GM19455 (cell line): Measurements from ENCODE around the gene SAA4.
A peak's percentile ranks its signal among the peaks of the same experiment; 100 is the strongest.
"Not testable (repeated sequence)": the region's sequence is repeated elsewhere in the genome, so short reads cannot be mapped to it uniquely, and the experiment has no call there.

Experiments used
- ATAC-seq: cut with Tn5 transposase; IDR thresholded peaks from one replicate; pipeline ENCODE4 v1.9.1; 2021; ENCODE audit not compliant: unreplicated experiment

Gene SAA4

DNA sequence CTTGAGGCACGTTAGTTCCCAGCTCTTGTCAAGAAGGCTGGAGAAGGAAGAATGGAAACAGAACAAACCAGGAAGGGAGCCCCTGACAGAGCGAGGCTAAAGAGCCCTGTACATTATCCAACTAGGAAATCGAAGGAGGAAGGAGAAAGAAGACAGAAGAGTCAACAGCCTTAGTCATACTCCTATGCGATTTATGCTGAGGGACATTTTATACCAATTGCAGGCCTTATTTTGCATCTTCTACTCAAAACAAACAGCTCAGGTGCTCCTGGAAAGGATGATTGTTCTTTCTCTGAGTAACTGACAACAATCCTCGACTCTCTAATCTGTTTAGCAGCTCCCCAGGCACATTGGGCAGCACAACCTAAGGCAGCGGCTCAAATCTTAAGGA, 10.6 kb upstream of the SAA4 start:
- ATAC-seq: peak; percentile 6

DNA sequence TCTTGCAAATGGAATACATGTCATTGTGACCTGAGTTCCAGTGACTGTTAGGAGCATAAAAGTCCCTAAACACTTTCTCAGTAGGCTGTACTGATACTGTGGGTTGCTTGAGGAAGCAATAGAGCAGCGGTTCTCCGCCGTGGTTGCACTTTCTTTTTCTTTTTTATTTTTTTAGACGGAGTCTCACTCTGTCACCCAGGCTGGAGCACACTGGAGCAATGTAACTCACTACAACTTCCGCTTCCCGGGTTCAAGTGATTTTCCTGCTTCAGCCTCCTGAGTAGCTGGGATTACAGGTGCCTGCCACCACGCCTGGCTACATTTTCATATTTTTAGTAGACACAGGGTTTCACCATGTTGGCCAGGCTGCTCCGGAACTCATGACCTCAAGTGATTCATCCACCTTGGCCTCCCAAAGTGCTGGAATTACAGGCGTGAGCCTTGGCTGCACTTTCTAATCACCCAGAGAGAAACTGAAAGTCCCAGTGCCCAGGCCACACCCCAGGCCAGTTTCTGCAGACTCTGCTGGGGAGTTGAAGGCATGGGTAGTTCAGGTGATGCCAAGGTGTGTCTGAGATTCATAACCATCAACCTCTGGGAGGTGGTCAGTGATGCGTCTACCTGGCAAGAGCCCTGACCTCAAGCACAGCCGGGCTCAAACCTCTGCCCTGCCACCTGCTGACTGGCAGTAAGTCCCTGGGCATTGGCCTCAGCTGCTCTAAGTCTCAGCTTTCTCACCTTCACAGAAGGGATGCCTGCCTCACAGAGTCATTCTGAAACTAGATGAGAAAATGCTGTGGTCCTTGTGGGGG, 10.0 kb upstream of the SAA4 start:
- ATAC-seq: peak; percentile 80

DNA sequence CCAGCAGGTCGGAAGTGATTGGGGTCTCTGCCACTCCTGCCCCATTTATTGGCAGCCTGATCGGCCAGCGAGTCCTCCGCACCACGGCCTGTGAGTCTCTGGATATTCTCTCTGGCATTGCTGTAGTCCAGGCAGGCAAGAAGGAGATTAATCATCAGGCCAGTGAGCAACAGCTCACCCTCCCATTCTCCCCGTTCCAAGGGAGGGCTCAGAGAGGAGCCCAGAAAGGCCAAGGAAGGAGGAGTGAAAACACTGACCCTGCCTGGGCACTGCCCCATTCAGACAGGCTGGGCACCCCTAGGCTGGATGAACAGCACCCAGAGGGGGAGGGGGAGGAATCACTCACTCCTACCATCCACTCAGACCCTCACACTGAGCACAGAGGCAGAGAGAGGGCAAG, 8.8 kb upstream of the SAA4 start:
- ATAC-seq: no peak

DNA sequence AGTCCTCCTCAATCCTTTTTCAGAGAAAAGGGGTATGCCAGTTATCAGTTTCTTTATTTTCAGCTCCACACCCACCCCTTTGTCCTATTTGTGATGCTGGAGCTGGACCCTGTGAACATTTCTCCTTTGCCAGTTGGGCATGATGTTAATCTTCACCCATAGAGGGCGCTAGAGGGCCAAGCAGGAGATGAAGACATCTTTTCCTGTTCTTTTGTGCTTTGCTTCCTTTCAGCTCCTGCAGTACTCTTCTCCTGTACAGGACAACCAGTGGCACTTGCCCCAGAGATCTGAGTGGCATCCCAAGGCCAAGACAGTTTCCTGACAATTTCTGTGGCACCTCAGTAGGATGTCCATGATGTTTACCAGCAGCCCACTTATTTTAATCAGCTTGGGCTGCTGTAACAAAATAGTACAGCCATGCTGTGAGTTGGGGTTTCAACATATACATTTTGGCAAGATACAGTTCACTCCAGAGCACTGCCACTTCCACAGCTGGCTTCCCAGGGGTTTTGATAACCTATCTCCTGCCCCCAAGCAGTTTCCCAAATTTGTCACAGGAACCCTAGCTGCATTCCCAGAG, 7.3 kb upstream of the SAA4 start:
- ATAC-seq: no peak

DNA sequence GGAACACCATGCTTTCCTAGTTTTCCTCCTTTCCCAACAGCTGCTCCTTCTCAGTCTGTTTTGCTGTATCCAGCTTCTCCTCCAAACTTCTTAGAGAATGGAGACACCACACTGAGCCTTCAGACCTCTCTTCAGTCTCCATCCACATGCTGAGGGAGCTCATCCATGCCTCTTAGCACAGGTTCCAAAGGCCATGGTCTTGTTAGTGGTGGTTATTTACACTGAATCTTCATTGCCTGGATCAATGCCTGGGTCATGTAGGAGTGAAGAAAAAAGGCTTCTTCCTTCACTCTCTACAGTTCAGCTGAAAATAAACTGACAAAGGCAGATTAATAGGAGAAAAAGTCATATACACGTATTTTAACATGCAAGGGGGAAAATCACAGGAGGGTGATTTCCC, 3.1 kb upstream of the SAA4 start:
- no peak for ATAC-seq

DNA sequence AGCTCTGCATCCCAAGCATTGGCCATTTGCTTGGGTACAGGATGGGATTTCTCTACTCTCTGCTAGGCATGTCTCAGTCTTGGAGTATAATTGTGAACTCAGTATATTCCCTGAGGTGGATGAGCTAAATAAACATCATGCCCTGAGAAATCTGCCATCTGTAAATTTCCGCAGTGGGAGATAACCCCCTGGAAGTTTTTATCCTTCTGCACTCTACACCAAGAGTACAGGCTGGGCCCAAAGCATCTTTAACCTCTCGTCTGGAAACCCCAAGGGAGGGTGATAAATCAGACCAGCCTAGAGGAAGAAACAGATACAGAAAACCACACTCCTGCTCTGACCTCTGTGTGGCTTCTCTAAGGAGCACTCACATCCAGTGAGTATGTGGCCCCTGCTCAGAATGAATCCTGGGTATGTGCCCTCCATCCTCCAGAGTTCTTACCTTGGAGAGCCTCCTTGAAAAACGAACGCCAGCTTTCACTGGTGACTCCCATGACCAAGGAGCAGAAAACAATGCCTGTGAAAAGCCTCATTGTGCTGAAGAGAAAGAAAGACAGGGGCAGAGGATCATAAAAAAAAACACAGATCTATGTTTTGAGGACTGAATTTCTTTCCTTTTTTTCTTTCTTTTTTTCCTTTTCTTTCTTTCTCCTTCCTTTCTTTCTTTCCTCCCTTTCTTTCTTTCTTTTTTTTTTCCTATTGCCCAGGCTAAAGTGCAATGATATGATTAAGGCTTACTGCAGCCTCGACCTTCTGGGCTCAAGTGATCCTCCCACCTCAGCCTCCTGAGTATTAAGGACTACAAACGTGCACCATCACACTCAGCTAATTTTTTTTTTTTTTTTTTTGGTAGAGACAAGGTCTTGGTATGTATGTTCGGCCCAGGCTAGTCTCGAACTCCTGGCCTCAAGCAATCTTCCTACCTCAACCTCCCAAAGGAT, 938 bp downstream of the SAA4 start:
- no peak for ATAC-seq

DNA sequence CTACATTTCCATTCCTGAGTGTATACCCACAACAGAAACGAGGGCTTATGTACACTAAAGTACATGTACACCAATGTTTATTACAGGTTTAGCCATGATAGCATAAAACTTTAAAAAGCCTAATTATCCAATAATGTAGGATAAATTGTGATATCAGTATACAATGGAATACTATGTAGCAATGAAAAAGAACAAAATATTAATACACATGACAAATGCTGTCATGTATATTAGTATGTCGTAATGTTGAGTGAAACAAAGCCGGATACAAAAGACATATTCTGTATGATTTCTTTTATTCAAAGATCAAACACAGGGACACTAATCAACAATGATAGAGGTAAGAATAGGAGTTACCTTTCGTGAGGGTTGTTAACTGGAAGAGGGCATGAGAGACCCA, 2.7 kb downstream of the SAA4 start:
- ATAC-seq: no peak

DNA sequence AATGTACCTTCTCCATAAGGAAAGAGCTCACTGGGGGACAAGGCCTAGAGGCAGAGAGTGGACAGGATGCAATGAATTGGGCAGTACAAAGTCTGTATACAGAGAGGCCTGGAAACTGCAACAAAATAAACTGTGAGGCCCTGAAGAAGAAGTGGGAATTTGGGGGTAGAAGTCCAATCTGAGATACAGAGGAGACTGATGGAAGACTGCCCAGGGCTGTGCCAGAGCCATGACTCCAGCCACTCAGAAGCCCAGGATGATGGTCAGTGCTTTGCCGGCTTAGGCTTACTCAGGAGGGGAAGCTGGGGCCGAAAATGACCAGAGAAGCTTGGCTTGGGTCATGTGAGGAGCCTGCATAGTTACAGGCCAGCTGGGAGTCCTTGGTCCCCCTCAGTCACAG, 5.7 kb downstream of the SAA4 start:
- ATAC-seq: no peak

DNA sequence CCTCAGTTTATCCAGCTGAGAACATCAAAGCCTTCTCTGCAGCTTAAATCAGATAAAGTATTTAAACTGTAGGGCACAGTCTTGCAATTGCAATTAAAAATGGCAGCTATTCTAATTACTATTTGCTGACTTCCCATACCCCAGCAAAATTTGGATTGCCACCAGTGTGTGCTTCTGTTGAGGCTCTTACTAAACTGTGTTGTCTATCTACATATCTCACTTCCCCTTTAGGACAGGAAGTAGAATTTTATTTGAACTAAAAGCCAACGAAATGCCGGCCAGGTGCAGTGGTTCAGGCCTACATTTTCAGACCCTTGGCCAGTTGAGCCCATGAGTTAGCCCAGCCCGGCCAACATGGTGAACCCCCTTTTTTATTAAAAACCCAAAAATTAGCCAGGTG, 7.1 kb downstream of the SAA4 start:
- ATAC-seq: peak; percentile 97

DNA sequence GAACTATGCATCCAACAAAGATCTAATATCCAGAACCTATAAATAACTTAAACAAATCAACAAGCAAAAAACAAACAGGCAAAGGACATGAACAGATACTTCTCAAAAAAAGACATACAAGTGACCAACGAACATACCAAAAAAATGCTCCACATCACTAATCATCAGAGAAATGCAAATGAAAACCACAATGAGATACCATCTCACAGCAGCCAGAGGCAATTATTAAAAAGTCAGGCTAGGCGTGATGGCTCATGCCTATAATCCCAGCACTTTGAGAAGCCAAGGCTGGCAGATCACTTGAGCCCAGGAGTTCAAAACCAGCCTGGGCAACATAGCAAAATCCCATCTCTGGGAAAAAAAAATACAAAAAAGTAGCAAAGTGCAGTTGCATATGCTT, 10.7 kb downstream of the SAA4 start:
- ATAC-seq: no peak

DNA sequence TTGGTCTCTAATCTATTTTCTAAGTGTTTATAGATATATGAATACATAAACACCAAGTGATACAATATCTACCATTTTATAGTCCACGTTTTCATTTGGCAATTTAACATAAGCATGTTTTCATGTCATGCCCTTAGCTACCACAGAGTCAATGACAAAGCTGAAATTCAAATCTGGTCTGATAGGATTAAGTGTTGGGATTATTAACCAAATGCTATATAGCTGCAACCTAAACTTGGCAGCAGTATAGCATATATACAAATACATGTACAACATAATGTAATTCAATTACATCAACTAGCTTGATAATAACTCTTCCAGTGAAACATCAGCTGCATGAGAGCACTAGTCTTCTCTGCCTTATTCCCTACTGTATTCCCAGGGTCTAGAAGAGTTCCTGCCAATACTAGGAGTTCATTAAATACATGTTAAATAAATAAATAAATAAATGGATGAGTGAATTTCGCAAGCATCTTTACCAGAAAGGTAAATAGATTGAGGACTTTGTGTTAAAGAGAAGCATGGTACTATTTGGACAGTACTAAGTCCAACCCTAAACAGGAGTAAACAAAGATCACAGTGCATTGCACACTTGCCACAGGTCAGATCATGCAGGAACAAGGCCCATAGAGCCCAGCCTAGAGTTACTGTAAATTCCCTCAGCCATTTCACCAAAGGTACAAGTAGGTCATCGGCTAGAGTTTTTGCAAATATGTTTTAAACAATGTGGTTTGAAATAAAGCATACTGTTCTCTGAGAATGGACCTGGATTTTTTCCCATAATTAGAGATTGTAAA, 12.8 kb downstream of the SAA4 start:
- no peak for ATAC-seq

DNA sequence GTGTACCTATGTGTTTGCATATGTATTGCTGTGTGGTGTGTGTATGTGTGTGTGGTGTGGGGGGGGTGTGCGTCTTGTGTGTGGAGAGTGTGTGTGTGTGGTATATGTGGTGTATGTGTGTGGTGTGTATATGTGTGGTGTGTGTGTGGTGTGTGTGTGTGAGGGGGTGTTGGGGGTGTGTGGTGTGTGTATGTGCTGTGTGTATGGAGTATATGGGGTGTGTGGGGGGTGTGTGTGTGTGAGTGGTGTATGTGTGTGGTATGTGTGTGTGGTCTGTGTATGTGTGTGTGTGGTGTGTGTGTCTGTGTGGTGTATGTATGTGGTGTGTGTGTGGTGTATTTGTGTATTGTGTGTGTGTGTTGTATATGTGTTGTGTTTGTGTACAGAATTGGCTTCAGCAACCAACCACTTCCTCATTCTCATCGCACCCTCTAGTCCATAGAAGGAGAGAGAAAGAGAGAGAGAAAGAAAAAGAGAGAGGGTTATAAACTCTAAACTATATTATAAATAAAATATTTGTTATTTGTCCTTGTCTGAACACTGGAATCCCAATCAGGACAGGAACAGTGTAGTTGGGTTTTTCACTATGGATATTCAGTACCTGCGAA, 13.7 kb downstream of the SAA4 start:
- no peak for ATAC-seq

DNA sequence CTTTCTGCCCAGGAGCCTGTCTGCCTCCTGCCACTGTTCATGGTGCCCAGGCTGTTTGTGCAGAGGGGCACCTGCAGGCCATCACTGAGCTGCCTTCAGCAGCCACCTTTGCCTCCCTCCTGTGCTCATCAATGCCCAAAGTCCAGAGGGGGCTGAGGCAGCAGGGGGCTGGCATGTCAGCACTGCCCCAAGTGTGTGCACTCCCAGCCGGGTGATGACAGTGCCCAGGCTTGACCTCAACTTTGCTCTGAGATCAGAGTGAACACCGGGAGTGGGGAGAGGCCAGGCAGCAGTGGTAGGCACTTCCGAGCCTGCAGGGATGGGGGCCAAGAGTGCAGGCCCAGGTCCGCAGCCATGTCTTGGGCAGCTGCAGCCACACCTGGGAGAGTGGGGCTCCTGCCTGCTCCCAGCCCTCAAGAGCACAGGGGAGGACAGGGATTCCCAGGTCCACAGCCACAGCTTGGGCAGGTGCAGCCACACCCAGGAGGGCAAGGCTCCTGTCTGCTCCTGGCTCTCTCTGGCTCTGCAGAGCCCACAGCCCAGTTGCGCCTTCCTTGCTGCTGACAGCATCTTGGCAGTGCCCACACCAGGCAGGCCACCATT, 15.2 kb downstream of the SAA4 start:
- no peak for ATAC-seq

DNA sequence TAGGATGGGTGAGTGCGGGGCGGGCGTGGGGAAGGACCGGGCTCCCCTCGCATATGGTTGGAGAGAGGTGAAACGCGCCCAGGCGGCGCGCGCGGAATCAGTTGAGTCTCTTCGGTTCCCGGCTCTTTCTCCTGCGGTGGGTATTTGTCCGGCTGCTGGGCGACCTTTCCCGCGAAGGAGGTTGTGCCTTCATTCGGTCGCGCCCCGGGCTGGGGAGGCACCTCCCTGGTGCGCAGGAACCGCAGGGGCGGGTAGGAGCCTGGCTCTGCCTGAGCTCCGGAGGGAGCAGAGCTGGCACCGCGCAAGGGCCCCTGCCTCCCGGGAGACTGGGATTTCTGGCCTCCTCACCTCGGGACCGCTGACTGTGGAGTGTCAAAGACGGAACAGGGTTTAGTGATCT, 27.5 kb downstream of the SAA4 start:
- no peak for ATAC-seq

DNA sequence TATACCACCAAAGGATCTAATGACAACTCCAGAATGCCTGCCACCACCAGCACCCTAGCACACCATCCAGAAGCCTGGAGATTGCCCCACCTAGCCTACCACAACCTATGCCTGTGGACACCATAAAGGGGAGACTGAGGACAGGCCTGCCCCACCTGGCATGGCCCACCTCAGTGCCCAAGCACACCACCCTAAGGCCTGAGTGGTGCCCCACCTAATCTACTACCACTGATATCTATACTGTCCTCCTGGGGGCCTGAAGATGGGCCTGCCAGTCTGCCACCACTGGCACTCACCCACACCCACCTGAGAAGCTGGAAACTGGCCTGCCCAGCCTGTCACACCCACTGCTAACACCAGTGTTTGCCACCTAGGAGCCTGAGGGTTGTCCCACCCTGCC, 31.8 kb downstream of the SAA4 start:
- ATAC-seq: no peak

DNA sequence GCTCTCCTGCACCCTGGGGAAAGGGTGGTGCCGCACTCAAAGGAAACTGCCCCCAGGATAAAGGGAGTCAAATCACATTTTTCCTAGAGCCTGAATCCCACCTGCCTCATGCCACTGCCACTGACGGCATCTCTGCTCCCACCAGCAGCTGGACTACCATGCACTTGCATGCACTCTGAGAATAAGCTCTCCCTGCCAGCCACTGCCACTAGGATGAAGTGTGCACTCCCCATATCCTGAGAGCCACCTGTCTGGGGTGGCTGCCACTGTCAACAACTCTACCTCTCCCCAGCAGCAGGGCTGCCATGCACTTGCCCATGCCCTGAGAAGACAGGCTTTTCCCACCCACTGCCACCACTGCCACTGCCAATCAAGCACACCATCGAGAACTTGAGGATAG, 32.4 kb downstream of the SAA4 start:
- no peak for ATAC-seq

DNA sequence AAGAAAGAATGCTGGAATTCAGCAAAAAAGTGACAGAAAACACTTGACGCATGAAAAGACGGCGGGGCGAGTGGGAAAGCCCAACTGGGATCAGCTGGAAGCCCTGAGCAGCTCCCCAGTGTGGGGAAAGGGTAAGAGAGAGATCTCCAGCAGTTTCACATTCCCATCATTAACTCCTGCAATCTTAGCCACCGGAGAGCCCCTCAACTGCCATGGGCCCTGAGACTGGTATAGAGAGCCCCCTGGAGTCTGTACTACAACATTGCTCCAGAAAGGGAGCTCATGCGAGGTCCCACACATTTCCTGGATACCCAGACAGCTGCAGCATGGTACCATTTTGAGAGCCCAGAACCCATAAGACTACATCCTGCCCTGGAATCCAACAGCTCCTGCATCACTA, 32.9 kb downstream of the SAA4 start:
- ATAC-seq: no peak

DNA sequence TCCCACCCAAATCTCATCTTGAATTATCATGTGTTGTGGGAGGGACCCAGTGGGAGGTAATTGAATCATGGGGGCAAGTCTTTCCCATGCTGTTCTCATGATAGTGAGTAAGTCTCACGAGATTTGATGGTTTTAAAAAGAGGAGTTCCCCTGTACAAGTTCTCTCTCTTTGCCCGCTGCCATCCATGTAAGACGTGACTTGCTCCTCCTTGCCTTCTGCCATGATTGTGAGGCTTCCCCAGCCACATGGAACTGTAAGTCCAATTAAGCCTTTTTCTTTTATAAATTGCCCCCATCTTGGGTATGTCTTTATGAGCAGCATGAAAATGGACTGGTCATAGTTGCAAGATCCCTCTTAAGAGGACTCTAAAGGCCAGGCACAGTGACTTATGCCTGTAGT, 38.9 kb downstream of the SAA4 start:
- not testable (repeated sequence) for ATAC-seq

DNA sequence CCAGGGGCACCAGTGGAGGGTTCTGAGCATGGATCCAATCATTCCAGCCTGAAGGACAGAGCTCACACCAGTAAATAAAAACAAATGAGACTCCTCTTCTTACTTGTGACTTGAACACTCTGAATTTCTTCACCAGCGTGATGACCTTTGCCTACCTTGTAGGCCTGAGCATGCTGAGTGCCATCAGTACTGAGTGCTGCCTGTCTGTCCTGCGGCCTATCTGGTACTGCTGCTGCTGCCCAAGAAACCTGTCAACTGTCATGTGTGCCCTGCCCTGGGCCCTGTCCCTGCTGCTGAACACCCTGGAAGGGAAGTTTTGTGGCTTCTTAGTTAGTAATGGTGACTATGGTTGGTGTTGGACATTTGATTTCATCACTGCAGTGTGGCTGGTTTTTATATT, 40.1 kb downstream of the SAA4 start:
- no peak for ATAC-seq

DNA sequence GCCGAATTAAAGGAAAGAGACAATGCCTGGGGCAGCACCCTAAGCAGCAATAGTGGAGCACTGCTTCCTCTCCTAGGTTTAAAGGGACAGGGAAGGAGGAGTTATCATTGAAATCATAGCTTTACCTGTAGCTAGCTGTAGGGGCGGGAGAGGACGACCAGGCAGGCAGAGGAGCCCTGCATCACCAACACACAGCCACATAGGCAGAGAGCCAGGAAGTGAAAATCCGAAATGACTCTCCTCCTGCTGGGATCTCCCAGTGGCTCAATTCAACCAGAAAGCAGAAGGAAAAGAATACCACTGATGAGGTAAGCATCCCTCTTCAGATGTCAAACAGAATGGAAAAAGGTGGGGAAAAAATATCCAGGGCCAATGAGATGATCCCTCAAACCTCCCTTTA, 43.6 kb downstream of the SAA4 start:
- no peak for ATAC-seq
